Measurements from ENCODE around the gene ACP4. TPM values are rescaled to one million over a fixed set of nuclear protein-coding genes. Genes with fewer than 3 reads are reported as not detected.
"Not testable (repeated sequence)": the region's sequence is repeated elsewhere in the genome, so short reads cannot be mapped to it uniquely, and the experiment has no call there.

The ACP4 gene
- under 1 TPM in 2 of 12 donors, not detected in 10; 0.28 to 0.29 TPM for polyA plus RNA-seq (ENCODE audit: insufficient read length in 12 of 12)
- long read RNA-seq, donor 1 = 0 reads
- long read RNA-seq, donor 2, partial matches to known transcripts = 19 of 43 reads
- long read RNA-seq, donor 2, other reads (novel, unspliced or antisense) = 24 of 43 reads
- long read RNA-seq, donor 3 = 0 reads
- long read RNA-seq, donor 4 = 0 reads
- long read RNA-seq, donor 5 = 0 reads
- long read RNA-seq, donor 6 = 0 reads
- long read RNA-seq, donor 7 = 0 reads
- long read RNA-seq, donor 8 = 0 reads
- long read RNA-seq, donor 9 = 0 reads
- long read RNA-seq, donor 10 = 0 reads
- long read RNA-seq, donor 11 = 0 reads

DNA sequence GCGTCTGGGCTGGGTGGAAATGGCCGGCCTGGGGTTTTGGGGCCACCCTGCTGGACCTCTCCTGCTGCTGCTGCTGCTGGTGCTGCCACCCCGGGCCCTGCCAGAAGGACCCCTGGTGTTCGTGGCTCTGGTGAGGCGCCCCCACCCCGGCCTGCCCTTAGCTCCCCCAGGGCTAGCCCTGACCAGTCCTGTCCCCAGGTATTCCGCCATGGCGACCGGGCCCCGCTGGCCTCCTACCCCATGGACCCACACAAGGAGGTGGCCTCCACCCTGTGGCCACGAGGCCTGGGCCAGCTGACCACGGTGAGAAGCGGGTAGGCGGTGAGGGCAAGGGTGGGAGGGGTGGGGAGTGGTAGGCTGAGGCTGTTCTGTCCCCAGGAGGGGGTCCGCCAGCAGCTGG is at the start of gene ACP4:
TSS of gene ACP4 (plus strand) at position 20 of the 400 bp plus-strand sequence. CDS start at position 20, 0 bp downstream.
- DNase-seq = no peak

- DNase-seq = no peak
These were observed 48.9 kb upstream of the ACP4 start for GRCh38 chr19:50741179-50741933.

- no peak for DNase-seq
These were observed 46.7 kb upstream of the ACP4 start for GRCh38 chr19:50743537-50743936.

- no peak for DNase-seq
These were observed 45.0 kb upstream of the ACP4 start for GRCh38 chr19:50745221-50745620.

- DNase-seq = not testable (repeated sequence)
These were observed 43.1 kb upstream of the ACP4 start for GRCh38 chr19:50747141-50747540.

- DNase-seq = no peak
These were observed 40.7 kb upstream of the ACP4 start for GRCh38 chr19:50749490-50749889.

GRCh38 chr19:50750010-50750409 is 40.2 kb upstream of the ACP4 start:
- no peak for DNase-seq

DNA sequence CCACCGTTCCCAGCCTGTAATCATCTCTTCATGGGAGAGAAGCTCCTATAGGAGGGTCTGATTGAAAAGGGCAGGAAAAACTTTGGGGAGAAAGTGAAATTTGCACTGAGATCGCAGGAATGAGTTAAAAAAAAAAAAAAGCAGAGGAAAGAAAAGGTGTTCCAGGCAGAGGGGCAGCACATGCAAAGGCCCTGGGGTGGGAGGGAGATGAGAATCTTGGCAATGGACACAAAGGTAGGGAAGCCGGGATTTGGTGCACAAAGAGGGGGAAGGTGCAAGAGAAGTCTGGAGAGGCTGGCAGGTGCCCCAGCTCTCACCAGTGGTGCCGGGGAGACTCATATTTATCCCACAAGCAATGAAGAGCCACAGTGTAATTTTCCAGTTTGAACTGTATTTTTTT is 36.3 kb upstream of the ACP4 start:
- DNase-seq = no peak

- not testable (repeated sequence) for DNase-seq
These were observed 34.0 kb upstream of the ACP4 start for GRCh38 chr19:50756244-50756643.

- not testable (repeated sequence) for DNase-seq
These were observed 32.6 kb upstream of the ACP4 start for GRCh38 chr19:50757624-50758023.

DNA sequence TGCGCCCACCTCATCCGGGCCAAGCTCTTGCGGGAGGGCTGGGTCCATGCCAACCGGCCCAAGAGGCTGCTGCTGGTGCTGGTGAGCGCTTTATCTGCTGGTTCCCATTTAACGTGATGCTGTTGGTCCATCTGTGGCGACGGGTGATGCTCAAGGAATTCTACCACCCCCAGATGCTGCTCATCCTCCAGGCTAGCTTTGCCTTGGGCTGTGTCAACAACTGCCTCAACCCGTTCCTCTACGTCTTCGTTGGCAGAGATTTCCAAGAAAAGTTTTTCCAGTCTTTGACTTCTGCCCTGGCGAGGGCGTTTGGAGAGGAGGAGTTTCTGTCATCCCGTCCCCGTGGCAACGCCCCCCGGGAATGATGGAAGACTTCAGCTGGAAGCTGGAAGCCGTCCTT is 31.1 kb upstream of the ACP4 start:
- not testable (repeated sequence) for DNase-seq

- no peak for DNase-seq
These were observed 30.3 kb upstream of the ACP4 start for GRCh38 chr19:50759886-50760285.

GRCh38 chr19:50761501-50761900 is 28.7 kb upstream of the ACP4 start:
- not testable (repeated sequence) for DNase-seq

- not testable (repeated sequence) for DNase-seq
These were observed 26.7 kb upstream of the ACP4 start for GRCh38 chr19:50763521-50763920.

DNA sequence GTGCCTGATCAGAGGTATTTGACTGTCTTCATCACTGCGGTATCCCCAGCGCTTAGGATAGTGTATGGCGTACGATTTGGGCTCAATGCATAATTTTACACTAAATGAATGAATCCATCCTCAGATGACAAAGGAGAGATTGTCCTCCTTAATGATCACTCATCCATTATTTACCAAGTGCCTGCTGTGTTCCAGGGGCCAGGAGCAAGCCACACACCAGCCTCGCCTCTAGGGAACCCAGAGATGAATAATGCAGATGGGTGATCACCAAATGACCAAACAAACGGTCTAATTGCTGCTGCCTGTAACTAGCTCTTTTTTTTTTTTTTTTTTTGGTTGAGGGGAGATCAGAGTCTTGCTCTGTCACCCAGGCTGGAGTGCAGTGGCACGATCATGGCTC is 25.8 kb upstream of the ACP4 start:
- DNase-seq = no peak

DNA sequence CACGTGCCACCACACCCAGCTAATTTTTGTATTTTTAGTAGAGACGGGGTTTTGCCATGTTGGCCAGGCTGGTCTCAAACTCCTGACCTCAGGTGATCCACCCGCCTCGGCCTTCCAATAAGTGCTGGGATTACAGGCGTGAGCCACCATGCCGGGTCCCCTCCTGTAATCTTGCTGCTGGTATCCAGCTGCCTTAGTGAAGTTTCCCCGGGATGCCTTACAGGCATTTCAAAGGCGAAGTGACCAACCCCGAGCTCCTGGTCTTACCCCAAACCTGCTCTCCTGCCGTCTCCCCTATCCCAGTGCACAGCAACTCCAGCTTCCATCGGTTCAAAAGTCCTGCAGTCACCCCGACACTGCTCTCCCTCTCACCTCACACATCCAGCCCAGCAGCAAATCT is 23.5 kb upstream of the ACP4 start:
- DNase-seq = not testable (repeated sequence)

DNA sequence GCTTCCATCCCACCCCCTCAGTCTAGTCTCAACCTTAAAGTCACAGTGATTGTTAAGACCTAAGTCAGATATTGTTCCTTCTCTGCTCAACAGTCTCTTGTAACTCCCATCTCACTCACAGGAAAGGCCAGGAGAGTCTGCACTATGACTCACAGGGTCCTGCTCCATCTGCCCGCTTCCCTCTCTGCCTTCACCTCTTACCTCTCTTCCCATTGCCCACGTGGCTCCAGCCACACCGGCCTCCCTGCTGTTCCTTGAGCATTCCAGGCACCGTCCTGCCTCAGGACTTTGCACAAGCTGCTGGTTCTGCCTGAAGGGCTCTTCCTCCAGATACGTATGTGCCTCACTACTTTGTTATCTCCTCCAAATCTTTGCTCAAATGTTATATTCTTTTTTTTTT is 23.0 kb upstream of the ACP4 start:
- DNase-seq = not testable (repeated sequence)

DNA sequence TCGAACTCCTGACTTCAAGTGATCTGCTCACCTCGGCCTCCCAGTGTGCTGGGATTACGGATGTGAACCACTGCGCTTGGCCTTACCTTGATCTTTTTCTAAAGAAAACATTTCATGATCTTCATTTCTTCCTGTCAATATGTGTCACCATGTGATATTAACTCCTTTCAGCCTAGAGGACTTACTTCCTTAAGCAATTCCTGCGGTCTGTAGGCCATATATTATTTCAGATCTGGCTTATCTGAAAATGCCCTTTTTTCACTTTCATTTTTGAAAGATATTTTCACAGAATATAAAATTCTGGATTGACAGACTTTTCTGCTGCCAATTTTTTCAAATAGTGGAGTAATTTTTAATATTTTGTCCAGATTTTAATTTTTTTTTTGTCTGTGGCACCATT is 21.9 kb upstream of the ACP4 start:
- DNase-seq = no peak

GRCh38 chr19:50770164-50770563 is 20.1 kb upstream of the ACP4 start, which contains the start of gene GPR32:
GPR32 (plus strand) TSS chr19:50770464; CDS start chr19:50770601, 137 bp downstream.
- not testable (repeated sequence) for DNase-seq

DNA sequence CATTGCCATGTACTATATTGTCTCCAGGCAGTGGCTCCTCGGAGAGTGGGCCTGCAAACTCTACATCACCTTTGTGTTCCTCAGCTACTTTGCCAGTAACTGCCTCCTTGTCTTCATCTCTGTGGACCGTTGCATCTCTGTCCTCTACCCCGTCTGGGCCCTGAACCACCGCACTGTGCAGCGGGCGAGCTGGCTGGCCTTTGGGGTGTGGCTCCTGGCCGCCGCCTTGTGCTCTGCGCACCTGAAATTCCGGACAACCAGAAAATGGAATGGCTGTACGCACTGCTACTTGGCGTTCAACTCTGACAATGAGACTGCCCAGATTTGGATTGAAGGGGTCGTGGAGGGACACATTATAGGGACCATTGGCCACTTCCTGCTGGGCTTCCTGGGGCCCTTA is 19.3 kb upstream of the ACP4 start:
- DNase-seq = no peak

GRCh38 chr19:50772476-50772875 is 17.7 kb upstream of the ACP4 start:
- DNase-seq = no peak

DNA sequence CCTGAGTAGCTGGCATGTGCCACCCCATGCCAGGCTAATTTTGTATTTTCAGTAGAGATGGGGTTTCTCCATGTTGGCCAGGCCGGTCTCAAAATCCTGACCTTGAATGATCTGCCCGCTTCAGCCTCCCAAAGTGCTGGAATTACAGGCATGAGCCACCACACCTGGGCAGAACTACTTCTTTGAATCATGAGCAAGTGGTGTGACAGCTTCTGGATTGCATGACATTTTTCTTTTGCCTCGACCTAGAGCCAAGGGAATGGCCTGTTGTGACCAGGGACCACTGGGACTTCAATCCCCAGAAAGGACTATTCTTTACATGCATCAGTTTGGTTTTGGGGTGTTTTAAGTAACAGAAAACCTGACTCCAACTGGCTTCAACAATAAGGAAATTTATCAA is 17.3 kb upstream of the ACP4 start:
- DNase-seq = not testable (repeated sequence)

- not testable (repeated sequence) for DNase-seq
These were observed 16.8 kb upstream of the ACP4 start for GRCh38 chr19:50773454-50773853.

All from muscle of arm (tissue), 14 donors.